Effector CD4-positive, alpha-beta T cell (primary cell): ENCODE data around the gene CEP112.
"Not testable (repeated sequence)": the region's sequence is repeated elsewhere in the genome, so short reads cannot be mapped to it uniquely, and the experiment has no call there.

Experiments
- DNase-seq: peaks from one replicate; pipeline ENCODE4 v3.0.0-alpha.2; 2020

CEP112 gene

DNA sequence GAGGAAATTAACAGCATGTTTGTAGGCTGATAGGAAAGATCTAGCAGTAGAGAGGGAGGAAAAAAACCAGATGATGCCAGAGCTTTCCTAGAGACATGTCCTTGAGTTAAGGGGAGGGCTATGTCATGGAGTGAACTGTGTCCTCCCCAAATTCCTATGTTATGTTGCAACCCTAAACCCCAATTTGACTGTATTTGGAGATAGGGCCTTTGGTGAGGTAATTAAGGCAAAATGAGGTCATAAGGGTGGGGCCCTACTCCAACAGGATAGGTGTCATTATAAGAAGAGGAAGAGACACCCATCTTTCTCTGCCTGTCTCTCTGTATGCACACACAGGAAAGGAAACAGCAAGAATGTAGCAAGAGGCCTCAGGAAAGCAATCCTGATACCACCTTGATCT lies 435.2 kb downstream of the CEP112 start:
- no peak for DNase-seq

- DNase-seq: no peak
Measured at GRCh38 chr17:65755799-65756198, 436.1 kb downstream of the CEP112 start.

DNA sequence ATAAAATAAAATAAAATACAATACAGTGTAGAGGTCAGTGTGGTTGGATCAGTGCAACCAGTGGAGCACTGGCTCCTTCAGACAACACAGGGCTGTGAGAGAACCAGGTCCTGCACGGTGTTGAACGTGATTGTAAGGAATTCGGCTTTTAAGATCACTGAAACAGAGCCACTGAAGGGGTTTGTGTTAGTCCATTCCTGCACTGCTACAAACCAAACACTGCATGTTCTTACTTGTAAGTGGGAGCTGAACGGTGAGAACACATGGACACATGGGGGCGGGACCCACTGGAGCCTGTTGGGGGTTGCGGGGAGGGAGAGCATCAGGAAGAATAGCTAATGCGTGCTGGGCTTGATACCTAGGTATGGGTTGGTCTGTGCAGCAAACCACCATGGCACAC lies 437.3 kb downstream of the CEP112 start:
- no peak for DNase-seq

DNA sequence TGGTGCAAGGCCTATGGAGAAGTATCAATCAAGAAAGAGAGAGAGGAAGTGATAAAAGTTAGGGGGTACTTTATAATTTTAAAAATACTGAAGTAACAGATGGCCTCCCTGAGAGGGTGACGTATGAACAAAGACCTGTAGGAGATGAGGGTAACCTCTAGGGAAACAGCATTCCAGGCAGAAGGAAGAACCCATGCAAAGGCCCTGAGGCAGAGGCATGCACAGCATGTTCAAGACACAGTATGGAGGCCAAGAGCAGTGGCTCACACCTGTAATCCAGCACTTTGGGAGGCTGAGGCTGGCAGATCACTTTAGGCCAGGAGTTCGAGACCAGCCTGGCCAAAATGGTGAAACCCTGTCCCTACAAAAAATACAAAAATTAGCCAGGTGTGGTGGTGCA lies 437.9 kb downstream of the CEP112 start:
- DNase-seq: no peak

- no peak for DNase-seq
Measured at GRCh38 chr17:65753348-65753747, 438.6 kb downstream of the CEP112 start.

GRCh38 chr17:65751263-65751662 lies 440.7 kb downstream of the CEP112 start:
- DNase-seq: no peak

GRCh38 chr17:65750631-65751115 lies 441.3 kb downstream of the CEP112 start:
- DNase-seq: peak; percentile 30

- DNase-seq: no peak
Measured at GRCh38 chr17:65750166-65750565, 441.8 kb downstream of the CEP112 start.

GRCh38 chr17:65749479-65749878 lies 442.5 kb downstream of the CEP112 start:
- DNase-seq: no peak

DNA sequence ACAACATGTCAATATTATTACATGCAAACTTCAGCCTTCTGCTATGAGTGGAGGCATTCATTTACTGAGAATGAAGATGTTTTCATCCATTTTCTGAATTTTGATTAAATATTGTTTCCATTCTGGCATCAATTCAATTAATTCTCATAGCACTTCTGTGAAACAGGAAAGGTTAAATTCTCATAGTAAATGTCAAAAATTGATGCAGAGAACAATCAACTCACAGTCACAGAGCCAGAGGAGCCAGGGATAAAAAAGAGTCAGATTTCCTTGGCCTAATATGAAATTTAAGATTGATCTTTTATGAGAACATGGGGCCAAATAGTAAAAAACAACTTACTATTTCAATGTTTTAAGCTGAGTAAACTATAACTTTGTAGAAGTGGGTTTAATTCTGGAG lies 446.7 kb downstream of the CEP112 start:
- DNase-seq: no peak

GRCh38 chr17:65743308-65743655 lies 448.7 kb downstream of the CEP112 start:
- DNase-seq: no peak

DNA sequence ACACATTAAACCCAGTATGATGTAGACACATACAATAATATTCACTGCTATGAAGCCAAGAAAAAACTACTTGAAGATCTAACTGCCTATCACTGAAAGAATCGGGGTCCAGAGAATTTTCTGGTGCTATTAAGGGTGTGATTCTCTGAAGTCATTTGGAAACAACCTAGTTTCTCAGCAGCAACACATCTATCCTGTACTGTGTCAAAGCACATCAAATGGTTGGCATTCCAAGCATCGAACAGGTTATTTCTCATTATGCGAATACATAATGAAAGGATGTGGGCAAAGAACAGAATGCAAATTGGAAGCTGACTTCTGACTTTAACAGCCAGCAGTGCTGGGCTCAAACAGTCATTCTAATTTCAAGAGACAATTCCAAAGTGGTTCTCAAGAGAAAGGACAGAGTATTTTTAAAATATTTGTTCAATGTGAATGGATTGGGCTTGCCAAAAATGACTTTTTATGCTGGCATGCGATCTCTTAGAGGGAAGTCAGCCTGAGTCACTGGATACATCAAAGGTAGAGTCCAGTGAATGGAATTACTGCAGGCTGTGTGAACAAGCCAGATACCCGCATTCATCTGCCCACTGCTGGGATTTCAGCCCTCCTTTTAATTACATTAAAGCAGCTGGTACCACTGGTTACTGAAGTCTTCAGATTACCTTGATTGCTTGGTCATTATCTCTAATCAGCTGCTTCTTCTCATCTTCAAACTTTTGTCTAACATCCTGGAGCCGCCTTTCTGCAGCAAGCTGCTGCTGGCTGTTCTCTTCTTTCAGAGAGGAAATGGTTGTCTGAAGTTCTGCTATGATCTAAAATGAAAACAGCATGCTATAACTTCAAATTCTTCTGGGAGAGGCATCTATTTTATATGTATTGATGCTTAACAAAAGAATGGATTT lies 449.3 kb downstream of the CEP112 start:
- no peak for DNase-seq

DNA sequence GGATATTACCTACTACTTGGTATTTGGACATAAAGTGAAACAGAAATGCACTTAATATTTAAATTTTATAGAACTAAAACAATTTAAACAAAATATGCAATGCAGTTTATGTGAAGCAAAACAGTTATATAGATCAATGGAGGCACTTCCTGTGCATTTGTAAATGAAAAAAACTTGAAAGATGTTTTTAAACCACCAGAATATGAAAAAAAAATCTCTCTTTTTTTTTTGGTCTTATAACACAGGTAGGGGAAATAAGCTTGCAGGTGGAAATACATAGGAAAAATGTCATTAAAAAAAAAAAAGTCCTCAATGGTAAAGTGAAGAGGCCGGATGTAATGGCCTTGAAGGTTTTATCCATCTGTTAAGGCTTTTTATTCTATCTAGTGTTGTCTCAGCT lies 450.2 kb downstream of the CEP112 start:
- DNase-seq: no peak

- no peak for DNase-seq
Measured at GRCh38 chr17:65739034-65739433, 452.9 kb downstream of the CEP112 start.

- no peak for DNase-seq
Measured at GRCh38 chr17:65737451-65737850, 454.5 kb downstream of the CEP112 start.

- no peak for DNase-seq
Measured at GRCh38 chr17:65733314-65733713, 458.6 kb downstream of the CEP112 start.

DNA sequence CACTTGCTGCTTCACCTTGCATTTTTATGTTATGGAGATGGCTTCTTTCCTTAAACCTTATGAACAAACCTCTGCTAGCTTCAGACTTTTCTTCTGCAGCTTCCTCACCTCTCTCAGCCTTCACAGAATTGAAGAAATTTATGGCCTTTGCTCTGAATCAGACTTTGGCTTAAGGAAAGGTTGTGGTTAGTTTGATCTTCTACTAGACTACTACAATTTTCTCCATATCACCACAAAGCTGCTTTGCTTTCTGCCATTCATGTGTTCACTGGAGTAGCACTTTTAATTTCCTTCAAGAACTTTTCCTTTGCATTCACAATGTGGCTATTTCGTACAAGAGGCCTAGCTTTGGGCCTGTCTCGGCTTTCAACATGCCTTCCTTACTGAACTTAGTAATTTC lies 459.3 kb downstream of the CEP112 start:
- DNase-seq: not testable (repeated sequence)

DNA sequence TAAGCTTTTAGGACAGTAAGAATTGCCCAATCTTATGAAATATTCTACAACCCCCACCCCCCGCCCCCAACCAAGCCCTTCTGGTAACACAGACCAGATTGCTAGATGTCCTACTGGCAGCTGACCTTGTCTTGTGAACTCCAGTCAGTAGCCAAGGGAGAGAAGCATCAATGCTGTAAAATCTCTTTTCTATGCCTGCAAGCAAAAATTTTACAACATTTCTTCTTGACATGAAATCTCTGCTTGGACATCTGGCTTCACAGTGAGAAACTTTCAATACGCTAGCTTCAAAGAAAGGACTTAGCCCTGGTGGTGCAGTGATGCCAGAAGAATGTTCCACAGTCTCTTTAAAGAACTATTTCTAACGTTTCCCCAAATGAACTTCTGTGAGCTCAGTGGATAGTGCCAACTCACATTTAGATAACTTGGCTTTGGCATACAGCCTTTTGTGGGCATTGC lies 461.2 kb downstream of the CEP112 start:
- no peak for DNase-seq

DNA sequence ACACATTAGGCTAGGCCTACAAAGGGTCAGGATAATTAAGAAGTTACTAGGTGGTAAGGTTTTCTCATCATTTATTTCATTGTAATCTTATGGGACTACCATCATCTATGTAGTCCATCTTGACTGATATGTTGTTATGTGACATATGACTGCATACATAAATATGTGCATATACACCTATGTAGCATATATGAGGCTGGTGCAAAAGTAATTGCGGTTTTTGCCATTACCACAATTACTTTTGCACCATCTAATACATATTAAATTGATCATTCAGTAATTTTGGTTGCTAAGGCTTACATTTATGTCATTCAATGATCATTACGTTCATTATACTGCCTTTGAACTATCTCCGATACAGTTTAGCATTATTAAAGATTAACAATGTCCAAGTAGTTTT lies 462.7 kb downstream of the CEP112 start:
- DNase-seq: no peak

GRCh38 chr17:65727832-65728231 lies 464.1 kb downstream of the CEP112 start:
- no peak for DNase-seq

- no peak for DNase-seq
Measured at GRCh38 chr17:65727246-65727645, 464.7 kb downstream of the CEP112 start.

- no peak for DNase-seq
Measured at GRCh38 chr17:65723431-65724151, 468.3 kb downstream of the CEP112 start.

DNA sequence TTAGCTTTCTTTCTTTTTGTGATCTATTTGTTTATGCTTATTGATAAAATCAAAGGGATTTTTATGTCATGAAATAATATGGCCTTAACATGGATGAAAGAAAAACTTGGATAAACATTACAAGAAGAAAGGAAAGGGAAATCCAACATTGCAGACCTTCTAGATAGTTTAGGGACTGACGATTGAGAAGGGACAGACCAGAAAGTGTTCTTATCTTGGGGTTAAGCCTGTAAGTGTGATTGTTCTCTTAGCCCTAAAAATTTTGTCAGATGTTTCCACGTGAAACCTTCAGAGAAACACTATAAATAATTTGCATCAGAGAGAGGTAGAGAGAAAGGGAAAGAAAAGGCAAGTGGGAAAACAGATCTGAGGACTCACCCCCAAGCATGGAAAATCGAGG lies 473.3 kb downstream of the CEP112 start:
- no peak for DNase-seq
